HepG2 (cell line): Measurements from ENCODE around the gene MIA3. TPM values are rescaled to one million over a fixed set of nuclear protein-coding genes. Genes with fewer than 3 reads are reported as not detected.
A peak's percentile ranks its signal among the peaks of the same experiment; 100 is the strongest.

ENCODE experiments used
- ARNT ChIP-seq: fragments of 450-650 bp; IDR thresholded peaks from 2 replicates; pipeline ENCODE4 v1.6.1; 2017
- ATRX ChIP-seq: sonication (generic); formaldehyde crosslinking; IDR thresholded peaks from 2 replicates; pipeline ENCODE4 v1.4.0; 2020; ENCODE audit warnings: missing genetic modification reagents, borderline replicate concordance
- BRD4 ChIP-seq: sonication (generic); formaldehyde crosslinking; IDR thresholded peaks from 2 replicates; pipeline ENCODE4 v1.4.0; 2020; ENCODE audit warnings: missing genetic modification reagents
- CEBPG ChIP-seq: IDR thresholded peaks from 2 replicates; pipeline ENCODE4 v1.6.1; 2016
- DDIT3 ChIP-seq: sonication (generic); formaldehyde crosslinking; IDR thresholded peaks from 2 replicates; pipeline ENCODE4 v1.4.0; 2020; ENCODE audit warnings: mild to moderate bottlenecking, missing genetic modification reagents
- GMEB2 ChIP-seq: IDR thresholded peaks from 2 replicates; pipeline ENCODE4 v1.6.1; 2016; ENCODE audit warnings: missing biosample characterization, missing genetic modification reagents, low read depth
- HOXA9 ChIP-seq: sonication (generic); formaldehyde crosslinking; IDR thresholded peaks from 2 replicates; pipeline ENCODE4 v1.8.1; 2022; ENCODE audit warnings: missing genetic modification reagents, mild to moderate bottlenecking, moderate library complexity, borderline replicate concordance
- MED8 ChIP-seq: sonication (generic); formaldehyde crosslinking; IDR thresholded peaks from 2 replicates; pipeline ENCODE4 v1.8.1; 2023; ENCODE audit warnings: mild to moderate bottlenecking, missing genetic modification reagents; ENCODE audit not compliant: insufficient replicate concordance
- MTERF4 ChIP-seq: sonication (generic); formaldehyde crosslinking; IDR thresholded peaks from 2 replicates; pipeline ENCODE4 v1.8.0; 2023; ENCODE audit warnings: mild to moderate bottlenecking, missing genetic modification reagents
- PAX8 ChIP-seq: sonication (generic); formaldehyde crosslinking; IDR thresholded peaks from 2 replicates; pipeline ENCODE4 v1.8.0; 2022; ENCODE audit warnings: mild to moderate bottlenecking, missing genetic modification reagents, borderline replicate concordance
- PRDM10 ChIP-seq: sonication (generic); formaldehyde crosslinking; IDR thresholded peaks from 2 replicates; pipeline ENCODE4 v1.4.0; 2020; ENCODE audit warnings: low read depth, missing genetic modification reagents
- PREB ChIP-seq: sonication (generic); formaldehyde crosslinking; IDR thresholded peaks from 2 replicates; pipeline ENCODE4 v1.4.0; 2020; ENCODE audit warnings: missing genetic modification reagents
- SAP130 ChIP-seq: IDR thresholded peaks from 2 replicates; pipeline ENCODE4 v1.6.1; 2016; ENCODE audit warnings: low read depth
- STAG1 ChIP-seq: sonication (generic); formaldehyde crosslinking; IDR thresholded peaks from 2 replicates; pipeline ENCODE4 v1.4.0; 2020; ENCODE audit warnings: missing genetic modification reagents
- STAT5B ChIP-seq: sonication (generic); formaldehyde crosslinking; IDR thresholded peaks from 2 replicates; pipeline ENCODE4 v1.4.0; 2020; ENCODE audit warnings: missing genetic modification reagents
- TGIF2 ChIP-seq: IDR thresholded peaks from 2 replicates; pipeline ENCODE4 v1.6.1; 2016; ENCODE audit warnings: control low read depth, missing compliant biosample characterization
- ZBTB2 ChIP-seq: sonication (generic); formaldehyde crosslinking; IDR thresholded peaks from 2 replicates; pipeline ENCODE4 v1.8.0; 2022; ENCODE audit warnings: low read depth, missing genetic modification reagents
- ZBTB42 ChIP-seq: sonication (generic); formaldehyde crosslinking; IDR thresholded peaks from 2 replicates; pipeline ENCODE4 v1.5.0; 2020; ENCODE audit warnings: mild to moderate bottlenecking, missing genetic modification reagents
- ZNF674 ChIP-seq: sonication (generic); formaldehyde crosslinking; IDR thresholded peaks from 2 replicates; pipeline ENCODE4 v1.5.0; 2020; ENCODE audit warnings: low read depth, mild to moderate bottlenecking, missing genetic modification reagents
- ZNF740 ChIP-seq: sonication (generic); formaldehyde crosslinking; IDR thresholded peaks from 2 replicates; pipeline ENCODE4 v1.4.0; 2020; ENCODE audit warnings: missing genetic modification reagents
- polyA plus RNA-seq, 8 experiments: library from polyadenylated mRNA; depleted of rRNA in 3 of 8; stranded (reverse) in 7 of 8; unstranded in 1 of 8; fragments of >200 nt; fragmentation: Illumina TruSeq in 4 of 8; extraction: Trizol in 4 of 8; gene quantifications; 2 replicates each; pipeline versions ENCODE4 v1.2.1 to v1.2.3, GENCODE V29; 2011 to 2016; ENCODE audit warnings: low read depth in 4 of 8, missing spikeins in 1 of 8, mixed read lengths in 1 of 8; ENCODE audit not compliant: insufficient read depth in 1 of 8
- total RNA-seq, 5 experiments: library from RNA; depleted of rRNA; stranded (reverse); fragments of >200 nt; fragmentation: Illumina TruSeq; extraction: Trizol; gene quantifications; 2 replicates each; pipeline ENCODE4 v1.2.3, GENCODE V29; 2016; ENCODE audit warnings: low read depth in 1 of 5

MIA3 gene
- total and polyA plus RNA-seq, 2 of the 13 experiments (the other 11 are each of a cell fraction or from before 2014, with no cell fraction given), result 45.6 to 48.7 TPM

GRCh38 chr1:222713091-222713961, 95.4 kb downstream of the MIA3 start (continued):
- TF ChIP-seq PRDM10, result no peak
- no peak for TF ChIP-seq ZNF740
- TF ChIP-seq PAX8 (CRISPR knock-in tag), result no peak
- TF ChIP-seq GMEB2, result no peak
- TF ChIP-seq ZNF674 (CRISPR knock-in tag), result no peak
- no peak for TF ChIP-seq BRD4 (CRISPR knock-in tag)
- no peak for TF ChIP-seq DDIT3 (CRISPR knock-in tag)
- no peak for TF ChIP-seq ZBTB42
- TF ChIP-seq STAT5B (CRISPR knock-in tag), result no peak
- TF ChIP-seq MED8 (CRISPR knock-in tag), result no peak
- TF ChIP-seq CEBPG (CRISPR knock-in tag), result no peak; the same call in 1 of the 2 replicates
- no peak for TF ChIP-seq ARNT
- no peak for TF ChIP-seq ATRX (CRISPR knock-in tag)
- peak; percentile 87 for TF ChIP-seq SAP130 (CRISPR knock-in tag)
- peak; percentile 77; the same call in 1 of the 2 replicates for TF ChIP-seq TGIF2 (CRISPR knock-in tag)
- no peak for TF ChIP-seq STAG1 (CRISPR knock-in tag)
- peak; percentile 38; the same call in 1 of the 2 replicates for TF ChIP-seq MTERF4 (CRISPR knock-in tag)
- no peak for TF ChIP-seq PREB (CRISPR knock-in tag)
- TF ChIP-seq ZBTB2 (CRISPR knock-in tag), result 0 out of 2 replicates have a peak, but pooled peaks have one; percentile 57
- TF ChIP-seq HOXA9 (CRISPR knock-in tag), result no peak
